IPS-11a (cell line): Measurements from ENCODE around the gene KPNA6.
A peak's percentile ranks its signal among the peaks of the same experiment; 100 is the strongest.
"Not testable (repeated sequence)": the region's sequence is repeated elsewhere in the genome, so short reads cannot be mapped to it uniquely, and the experiment has no call there.

Experiments used
- H3K4me3 ChIP-seq: one replicate; pipeline ENCODE4 v1.5.1; 2013; ENCODE audit warnings: low read depth, low read length, control low read depth

KPNA6 gene

DNA sequence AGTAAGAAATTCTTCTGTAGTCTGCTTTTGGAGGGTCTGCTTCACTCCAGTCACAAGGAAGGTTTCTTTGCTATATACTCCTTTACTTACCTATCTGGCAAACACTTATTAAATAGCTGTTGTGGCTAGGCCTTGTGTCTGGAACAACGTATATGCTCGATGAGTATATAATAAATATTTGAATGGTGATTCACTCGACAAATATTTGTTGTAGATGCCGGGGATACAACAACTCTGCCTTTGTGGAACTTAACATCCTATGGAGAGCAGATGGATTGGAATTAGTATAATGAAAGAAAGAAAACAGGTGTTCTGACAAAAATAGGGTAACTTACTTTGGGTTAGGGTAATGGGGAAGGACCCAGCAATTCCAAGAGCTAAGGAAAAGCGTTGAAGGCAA is 31.1 kb downstream of the KPNA6 start:
- no peak overlapping the region for H3K4me3 ChIP-seq

DNA sequence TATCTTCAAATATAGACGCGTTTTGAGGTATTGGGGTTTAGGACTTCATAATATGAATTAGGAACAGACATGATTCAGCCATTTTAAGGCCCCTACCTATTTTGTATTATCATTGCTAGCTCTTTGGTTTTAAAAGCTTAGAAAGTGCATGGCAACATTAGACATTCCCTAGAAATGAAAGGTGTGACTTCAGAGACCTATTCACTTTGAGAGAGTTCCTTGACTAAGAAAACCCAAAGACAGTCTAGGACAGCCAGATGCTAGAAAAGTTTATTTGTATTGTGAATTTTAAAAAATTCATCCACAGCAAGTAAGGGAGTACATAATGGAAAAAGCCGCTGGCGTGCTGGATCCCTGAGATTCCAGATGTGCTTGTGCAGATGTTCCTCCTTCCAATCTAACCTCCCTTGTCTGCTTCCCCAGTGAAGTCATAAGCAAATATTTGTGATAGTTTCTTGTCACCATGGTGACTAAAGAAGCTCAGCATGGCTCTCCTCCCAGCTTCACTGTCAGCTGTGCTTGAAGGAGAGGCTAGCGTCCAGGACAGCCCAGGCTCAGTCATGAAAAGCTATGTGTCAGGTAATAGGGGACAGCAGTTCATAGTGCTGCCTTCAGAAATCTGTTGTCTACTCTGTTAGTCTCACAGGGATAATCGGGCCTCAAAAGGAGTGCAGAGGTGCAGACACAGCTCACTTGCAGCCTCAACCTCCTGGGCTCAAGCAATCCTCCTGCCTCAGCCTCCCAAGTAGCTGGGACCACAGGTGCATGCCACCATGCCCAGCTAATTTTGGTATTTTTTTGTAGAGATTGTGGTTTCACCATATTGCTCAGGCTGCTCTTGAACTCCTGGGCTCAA is 34.8 kb downstream of the KPNA6 start:
- no peak overlapping the region for H3K4me3 ChIP-seq

DNA sequence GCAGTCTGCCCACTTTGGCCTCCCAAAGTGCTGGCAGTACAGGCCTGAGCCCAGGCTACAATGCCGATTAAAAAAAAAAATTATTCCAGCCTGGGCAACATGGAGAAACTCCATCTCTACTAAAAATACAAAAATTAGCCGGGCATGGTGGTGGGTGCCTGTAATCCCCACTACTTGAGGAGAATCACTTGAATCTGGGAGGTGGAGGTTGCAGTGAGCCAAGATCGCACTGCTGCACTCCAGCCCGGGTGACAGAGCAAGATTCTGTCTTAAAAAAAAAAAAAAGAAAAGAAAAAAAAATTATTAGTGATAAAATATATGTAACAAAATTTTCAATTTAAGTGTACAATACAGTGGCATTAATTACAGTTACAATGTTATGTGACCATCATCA is 35.4 kb downstream of the KPNA6 start:
- H3K4me3 ChIP-seq = not testable (repeated sequence)

DNA sequence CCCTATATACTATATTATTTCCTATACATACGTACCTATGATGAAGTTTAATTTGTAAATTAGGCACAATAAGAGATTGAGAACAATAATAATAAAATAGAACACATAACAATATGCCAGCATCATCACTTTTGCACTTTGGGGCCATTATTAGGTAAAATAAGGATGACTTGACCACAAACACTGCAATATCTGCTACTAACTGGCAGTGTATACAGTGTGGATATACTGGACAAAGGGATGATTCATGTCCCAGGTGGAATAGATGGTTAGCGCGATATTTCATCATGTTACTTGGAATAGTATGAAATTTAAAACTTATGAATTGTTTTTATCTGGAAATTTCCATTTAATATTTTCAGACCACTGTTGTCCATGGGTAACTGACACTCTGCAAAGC is 36.2 kb downstream of the KPNA6 start:
- H3K4me3 ChIP-seq = no peak overlapping the region

DNA sequence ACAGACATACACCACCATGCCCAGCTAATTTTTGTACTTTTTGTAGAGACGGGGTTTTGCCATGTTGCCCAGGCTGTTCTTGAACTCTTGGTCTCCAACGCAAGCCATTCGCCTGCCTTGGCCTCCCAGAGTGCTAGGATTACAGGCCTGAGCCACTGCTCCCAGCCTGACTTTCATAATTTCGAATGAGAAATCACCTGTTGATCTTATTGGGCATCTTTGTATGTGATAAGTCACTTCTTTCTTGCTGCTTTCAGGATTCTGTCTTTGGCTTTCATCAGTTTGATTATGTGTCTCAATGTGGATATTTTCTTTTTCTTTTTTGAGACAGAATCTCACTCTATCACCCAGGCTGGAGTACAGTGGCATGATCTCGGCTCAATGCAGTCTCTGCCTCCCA is 39.9 kb downstream of the KPNA6 start:
- H3K4me3 ChIP-seq = not testable (repeated sequence)

DNA sequence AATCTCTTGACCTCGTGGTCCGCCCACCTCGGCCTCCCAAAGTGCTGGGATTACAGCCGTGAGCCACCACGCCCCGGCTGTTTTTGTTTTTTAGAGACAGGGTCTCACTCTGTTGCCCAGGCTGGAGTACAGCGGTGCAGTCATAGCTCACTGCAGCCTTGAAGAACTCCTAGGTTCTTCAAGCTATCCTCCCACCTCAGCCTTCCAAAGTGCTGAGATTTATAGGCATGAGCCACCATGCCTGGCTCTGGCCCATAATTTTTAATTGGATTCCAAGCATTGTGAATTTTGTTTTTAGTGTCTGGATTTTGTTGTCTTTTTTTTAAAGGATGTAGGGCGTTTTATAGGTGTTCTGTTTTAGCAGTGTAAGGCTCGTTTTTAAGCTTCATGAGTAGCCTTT is 43.0 kb downstream of the KPNA6 start:
- no peak overlapping the region for H3K4me3 ChIP-seq

DNA sequence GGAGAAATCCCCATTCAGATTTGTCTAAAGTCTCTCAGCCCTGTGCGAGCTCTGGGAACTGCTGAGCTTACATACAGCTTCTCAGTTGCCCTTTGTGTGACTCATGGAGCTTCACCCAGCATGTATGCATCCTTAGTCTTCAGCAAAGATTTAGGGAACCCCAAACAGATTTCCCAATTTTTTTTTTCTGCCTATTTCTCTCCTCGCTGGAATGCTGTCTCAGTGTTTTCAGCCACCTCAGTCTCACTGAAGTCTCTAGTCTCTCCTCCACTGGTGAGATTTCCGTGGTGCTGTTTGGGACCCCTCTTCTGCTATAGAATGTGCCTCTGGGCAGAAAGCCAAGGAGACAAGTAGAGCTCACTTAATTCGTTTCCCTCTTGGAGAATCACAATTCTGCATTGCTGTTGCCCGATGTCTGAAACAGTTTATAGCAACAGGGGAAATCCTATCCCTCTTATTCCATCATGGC is 43.5 kb downstream of the KPNA6 start:
- no peak overlapping the region for H3K4me3 ChIP-seq

DNA sequence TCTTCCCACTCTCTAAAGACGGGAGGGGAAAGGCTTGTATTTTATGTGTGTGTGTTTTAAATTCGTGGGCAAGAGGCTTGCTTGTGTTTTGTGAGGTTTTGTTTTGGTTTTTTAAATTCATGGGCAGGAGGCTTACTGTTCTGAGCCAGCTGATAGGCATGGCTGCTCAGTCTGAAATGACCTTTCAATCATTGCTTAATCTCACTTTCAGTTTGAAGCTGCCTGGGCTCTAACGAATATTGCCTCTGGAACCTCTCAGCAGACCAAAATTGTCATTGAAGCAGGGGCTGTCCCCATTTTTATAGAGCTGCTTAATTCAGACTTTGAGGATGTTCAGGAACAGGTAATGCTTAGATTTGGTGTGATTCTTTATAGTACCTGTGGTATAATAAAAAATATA is 51.3 kb downstream of the KPNA6 start:
- H3K4me3 ChIP-seq = no peak overlapping the region

DNA sequence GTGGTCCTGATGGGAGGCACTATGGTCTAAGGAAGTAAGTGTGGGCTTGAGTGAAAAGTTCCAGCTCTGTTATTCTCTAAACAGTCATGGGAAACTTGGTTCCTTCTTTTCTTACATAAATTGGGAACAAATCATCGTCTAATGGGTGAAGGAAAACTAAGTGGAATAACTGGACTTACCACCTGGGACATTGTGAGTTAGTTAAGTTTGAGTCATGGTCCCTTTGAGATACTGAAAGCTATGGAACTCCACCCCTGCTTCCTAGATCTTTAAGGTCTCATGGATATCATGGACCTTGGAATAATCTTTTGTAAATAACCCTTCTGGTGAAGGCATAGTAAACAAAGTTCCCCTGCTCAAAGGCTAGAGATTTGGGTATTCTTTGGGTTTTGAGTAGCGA is 55.5 kb downstream of the KPNA6 start:
- H3K4me3 ChIP-seq = no peak overlapping the region

DNA sequence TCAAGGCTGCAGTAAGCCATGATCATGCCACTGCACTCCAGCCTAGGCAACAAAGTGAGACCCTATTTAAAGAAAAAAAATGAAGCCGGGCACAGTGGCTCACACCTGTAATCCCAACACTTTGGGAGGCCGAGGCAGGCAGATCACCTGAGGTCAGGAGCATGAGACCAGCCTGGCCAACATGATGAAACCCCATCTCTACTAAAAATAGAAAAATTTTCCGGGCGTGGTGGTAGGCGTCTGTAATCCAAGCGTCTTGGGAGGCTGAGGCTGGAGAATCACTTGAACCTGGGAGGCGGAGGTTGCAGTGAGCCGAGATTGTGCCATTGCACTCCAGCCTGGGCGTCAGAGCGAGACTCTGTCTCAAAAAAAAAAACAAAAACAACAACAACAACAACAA is 57.8 kb downstream of the KPNA6 start:
- H3K4me3 ChIP-seq = not testable (repeated sequence)

DNA sequence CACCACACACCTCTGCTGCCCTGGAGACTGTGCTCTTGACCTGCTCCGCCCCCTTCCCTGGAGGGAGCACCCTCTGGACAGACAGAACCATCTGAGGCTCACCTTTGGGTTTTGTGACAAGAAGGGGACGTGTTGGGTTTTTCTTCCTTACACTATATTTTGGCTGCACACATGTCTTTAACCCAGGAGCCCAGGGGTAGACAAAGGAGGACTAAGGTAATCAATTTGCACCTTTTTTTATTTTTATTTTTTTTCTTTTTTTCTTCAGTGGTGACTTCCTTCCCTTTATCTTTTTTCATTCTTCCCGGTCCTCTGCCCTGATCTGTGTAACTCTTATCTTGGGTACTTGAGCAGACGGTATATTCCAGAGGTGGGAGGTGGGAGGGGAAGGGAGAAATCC is 63.1 kb downstream of the KPNA6 start:
- no peak overlapping the region for H3K4me3 ChIP-seq

DNA sequence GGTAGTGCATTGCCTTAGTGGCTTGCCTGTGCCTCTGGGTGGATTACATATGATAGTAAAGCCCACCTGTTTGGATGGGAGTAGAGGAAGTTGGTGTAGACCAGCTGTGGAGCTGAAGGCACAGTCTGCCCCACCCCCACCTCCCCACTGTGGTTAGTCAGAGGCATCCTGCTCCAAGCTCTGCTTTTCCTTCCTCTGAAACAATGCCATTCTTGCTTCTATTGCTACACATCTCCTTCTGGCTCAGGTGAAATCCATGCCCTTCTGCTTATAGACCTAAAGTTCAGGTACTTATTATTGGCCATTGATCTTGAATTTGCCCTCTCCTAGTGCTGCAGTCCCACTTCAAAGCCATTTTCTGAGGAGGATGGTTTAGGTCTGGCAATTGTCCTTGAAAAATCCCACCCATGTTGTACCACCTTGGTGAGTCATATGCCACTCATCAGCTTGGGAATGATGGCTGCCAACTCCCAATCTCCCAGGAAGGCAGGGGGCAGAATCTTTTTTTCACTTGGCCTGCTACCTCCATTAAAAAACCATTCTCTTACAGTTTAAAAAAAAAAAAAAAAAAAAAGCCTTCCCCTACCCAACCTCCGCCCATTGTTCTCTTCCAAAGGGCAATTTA is 64.9 kb downstream of the KPNA6 start:
- no peak overlapping the region for H3K4me3 ChIP-seq

DNA sequence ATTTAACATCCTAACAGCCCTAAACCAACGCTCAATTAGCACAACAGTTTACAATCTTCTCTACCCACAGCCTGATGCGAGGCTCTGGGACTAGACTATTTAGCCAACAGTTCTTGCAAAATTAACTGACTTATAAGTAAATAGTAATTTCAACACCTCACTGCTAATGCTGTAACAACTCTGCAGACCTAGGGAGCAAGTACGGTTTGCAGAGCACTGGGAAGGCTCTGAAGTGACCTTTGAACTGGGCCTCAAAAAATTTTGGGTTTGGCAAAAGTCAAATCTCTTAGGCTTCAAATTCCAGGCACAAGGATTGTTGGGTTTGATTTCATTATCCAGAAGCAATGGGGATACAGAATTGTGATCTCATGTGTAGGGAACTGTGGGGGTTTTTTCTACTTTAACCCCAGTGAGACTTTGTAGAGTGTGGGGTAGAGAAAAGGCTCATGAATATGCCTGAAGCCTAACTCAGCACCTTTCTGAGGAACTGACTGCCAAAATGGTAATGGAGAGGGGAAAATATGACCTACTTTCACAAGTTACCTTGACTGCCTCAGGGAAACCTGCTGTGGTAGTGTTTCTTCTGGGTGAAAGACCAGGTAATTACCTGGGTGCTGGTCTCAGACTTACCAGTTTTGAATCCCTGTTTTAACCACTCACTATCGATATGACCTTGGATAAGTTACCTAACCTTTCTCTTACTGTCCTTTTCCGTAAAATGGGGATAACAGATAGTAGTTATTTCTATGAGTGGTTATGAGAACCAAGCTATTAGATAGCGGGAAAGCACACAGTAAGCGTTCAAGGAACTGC is 70.7 kb downstream of the KPNA6 start:
- no peak overlapping the region for H3K4me3 ChIP-seq

DNA sequence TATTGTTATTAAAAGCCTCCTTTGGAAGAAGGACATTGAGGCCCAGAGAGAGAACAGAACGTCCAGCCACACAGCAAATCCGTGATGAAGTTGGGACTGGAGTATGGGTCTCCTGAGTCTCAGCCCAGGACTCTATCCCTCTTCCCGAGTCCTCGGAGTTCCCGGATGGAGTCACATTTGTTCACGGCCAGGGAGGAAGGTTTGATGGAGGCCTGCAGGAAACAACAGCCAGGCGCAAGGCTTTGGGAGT is 71.3 kb downstream of the KPNA6 start:
- H3K4me3 ChIP-seq = no peak overlapping the region

DNA sequence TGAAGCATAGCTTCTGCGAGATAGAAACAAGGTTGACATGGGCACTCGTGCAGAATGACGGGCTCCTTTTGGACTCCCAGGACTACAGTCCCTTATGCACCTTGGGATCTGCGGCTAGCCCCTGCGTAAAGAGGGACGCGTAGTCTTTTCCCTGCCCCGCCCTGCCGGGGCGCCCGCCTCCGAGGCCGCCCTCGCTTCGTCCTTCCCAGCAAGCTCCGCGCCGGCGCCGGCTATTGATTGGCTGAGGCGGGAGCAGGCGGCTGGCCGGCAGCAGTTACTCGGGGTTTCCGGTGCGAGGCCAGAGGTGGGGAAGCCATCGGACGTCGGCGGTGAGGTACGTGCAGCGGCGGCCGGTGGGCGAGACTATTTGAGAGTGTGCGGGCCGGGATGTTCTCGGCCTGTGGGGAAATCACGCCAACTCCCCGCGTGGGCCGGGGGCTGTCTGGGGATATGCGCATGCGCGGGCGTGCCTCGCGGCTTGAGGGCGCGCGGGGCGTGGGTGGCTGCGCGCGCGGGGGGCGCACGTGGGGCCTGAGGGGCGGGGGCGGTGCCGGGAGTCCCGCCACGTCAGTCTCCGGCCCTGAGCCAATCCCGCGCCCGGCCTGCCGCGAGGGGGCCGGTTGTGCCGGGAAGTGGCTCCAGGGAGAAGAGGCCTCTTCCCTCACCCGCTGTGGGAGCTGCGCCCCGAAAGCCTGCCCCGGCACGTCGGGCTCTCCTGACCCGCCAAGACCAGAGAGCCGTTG is 71.8 kb downstream of the KPNA6 start, which contains the start of gene TXLNA:
TSS of gene TXLNA (plus strand) at position 233 of the 743 bp plus-strand sequence. CDS start 671 bp downstream, outside the sequence.
- H3K4me3 ChIP-seq = peak within 1 kb of the TSS; percentile 62

DNA sequence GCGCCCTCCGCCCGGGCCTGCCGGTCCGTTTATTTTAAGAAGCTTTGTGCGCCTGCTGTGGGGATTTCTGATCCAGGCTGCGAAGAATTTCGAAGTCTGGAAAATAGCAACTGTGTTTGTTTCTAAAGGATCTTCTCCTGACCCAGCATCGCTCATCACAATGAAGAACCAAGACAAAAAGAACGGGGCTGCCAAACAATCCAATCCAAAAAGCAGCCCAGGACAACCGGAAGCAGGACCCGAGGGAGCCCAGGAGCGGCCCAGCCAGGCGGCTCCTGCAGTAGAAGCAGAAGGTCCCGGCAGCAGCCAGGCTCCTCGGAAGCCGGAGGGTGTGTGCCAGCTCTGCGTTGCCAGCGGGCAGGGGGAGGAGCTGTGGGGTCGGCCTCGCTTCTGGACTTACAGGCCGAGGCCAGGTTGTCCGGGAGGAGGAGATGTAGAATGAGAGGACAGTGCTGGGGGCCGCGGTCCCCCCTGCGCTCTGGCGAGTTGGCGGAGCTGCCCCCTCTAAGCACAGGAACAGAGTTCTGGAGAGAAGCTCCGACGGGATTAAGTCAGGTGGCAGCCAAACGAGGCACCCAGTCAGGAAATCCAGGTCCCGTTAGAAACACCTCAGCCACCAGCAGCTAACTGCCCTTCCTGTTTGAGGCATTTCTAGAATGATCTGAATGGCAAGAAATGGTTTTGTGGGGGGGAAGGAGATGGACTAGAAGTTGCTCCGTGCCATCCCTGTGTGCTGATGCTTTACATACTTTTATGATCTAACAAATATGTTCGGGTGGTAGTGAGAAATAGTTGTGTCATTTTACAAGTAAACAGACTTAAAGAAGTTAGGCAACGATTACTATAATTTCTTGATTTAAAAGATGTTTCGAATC is 72.6 kb downstream of the KPNA6 start:
- peak overlapping the region; percentile 62 for H3K4me3 ChIP-seq

DNA sequence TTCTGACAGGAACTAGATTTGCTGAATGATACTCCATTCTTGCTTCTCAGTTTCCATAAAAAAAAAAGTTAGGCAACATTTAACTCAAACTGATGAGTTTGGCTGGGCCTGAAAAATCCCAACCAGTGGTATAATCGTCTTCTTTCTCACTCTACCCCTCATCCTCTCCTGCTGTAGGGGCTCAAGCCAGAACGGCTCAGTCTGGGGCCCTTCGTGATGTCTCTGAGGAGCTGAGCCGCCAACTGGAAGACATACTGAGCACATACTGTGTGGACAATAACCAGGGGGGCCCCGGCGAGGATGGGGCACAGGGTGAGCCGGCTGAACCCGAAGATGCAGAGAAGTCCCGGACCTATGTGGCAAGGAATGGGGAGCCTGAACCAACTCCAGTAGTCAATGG is 73.2 kb downstream of the KPNA6 start:
- H3K4me3 ChIP-seq = no peak overlapping the region

DNA sequence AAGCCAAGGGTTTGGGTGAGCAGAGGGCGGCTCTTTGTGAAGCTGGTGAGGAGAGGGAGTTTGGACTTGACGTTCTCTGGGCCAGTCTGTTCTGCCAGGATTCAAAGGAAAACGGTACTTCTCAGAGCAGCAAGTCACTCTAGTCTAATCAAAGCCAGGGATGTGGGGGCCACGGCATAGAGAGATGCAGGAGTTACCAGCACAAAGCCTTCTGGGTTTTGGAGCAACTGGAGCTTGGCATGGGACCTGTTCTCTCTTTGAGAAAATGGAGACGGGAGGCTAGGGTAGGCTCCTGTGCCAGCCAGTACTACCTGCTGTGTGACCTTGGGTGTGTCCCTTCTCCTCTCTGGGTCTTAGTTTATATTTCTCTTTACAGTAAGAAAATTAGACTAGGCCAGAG is 73.7 kb downstream of the KPNA6 start:
- H3K4me3 ChIP-seq = no peak overlapping the region

DNA sequence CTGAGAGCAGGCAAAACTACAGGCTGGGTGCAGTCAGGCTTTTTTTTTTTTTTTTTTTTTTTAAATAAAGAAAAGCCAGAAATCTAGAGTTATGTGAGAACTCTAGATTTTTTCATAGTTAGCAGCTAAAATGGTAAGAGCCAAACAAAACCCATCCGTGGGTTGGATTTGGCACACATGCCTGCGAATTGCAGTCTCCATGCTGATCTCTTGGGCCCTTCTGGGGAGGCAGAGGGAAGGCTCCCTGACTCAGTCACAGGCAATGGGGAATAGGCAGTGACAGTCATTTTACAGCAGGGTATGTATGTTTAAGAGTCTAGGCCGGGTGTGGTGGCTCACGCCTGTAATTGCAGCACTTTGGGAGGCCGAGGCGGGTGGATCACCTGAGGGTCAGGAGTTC is 74.2 kb downstream of the KPNA6 start:
- no peak overlapping the region for H3K4me3 ChIP-seq

DNA sequence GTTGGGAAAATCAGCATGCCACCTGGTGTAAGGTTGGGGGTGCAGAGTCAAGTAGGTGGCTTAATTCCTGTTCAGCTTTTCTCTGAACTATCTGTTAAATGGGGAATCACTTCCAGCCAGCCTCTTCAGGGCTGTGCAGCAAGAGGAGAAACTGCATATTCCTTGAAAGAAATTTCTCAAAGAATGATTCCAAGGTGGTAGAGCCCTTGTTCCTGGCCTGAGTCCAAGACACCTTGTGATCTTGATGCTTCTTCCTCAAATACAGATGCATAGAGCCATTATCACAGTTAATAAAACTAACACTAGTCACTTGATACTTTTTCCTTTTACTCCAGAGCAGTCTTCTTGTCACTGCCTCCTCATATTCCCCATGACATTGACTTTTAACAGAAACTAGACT is 76.8 kb downstream of the KPNA6 start:
- H3K4me3 ChIP-seq = no peak overlapping the region
